Ishikawa (cell line): ENCODE measurements around the gene IFNG.
A peak's percentile ranks its signal among the peaks of the same experiment; 100 is the strongest.

Experiments used
- CEBPB ChIP-seq: IDR thresholded peaks from 2 replicates; pipeline ENCODE4 v1.6.1; 2012
- CREB1 ChIP-seq: IDR thresholded peaks from 2 replicates; pipeline ENCODE4 v1.6.1; 2012; ENCODE audit warnings: low read depth
- EGR1 ChIP-seq: IDR thresholded peaks from 2 replicates; pipeline ENCODE4 v1.6.1; 2012
- EP300 ChIP-seq: IDR thresholded peaks from 2 replicates; pipeline ENCODE4 v1.6.1; 2012; ENCODE audit warnings: borderline replicate concordance
- NFIC ChIP-seq: IDR thresholded peaks from 2 replicates; pipeline ENCODE4 v1.6.1; 2012
- RAD21 ChIP-seq: IDR thresholded peaks from 2 replicates; pipeline ENCODE4 v1.6.1; 2012; ENCODE audit warnings: low read depth
- TAF1 ChIP-seq: IDR thresholded peaks from 2 replicates; pipeline ENCODE4 v1.6.1; 2012; ENCODE audit warnings: low read depth, mild to moderate bottlenecking
- TCF12 ChIP-seq: IDR thresholded peaks from 2 replicates; pipeline ENCODE4 v1.6.1; 2012; ENCODE audit warnings: low read depth
- TEAD4 ChIP-seq: IDR thresholded peaks from 2 replicates; pipeline ENCODE4 v1.6.1; 2012
- USF1 ChIP-seq: IDR thresholded peaks from 2 replicates; pipeline ENCODE4 v1.6.1; 2012
- YY1 ChIP-seq: IDR thresholded peaks from 2 replicates; pipeline ENCODE4 v1.6.1; 2012; ENCODE audit warnings: low read depth
- ZBTB7A ChIP-seq: IDR thresholded peaks from 2 replicates; pipeline ENCODE4 v1.6.1; 2012; ENCODE audit warnings: low read depth
- TF ChIP-seq, protein P1 (sequence below): IDR thresholded peaks from 2 replicates; pipeline ENCODE4 v1.6.1; 2012; ENCODE audit warnings: low read depth, mild to moderate bottlenecking

DNA sequence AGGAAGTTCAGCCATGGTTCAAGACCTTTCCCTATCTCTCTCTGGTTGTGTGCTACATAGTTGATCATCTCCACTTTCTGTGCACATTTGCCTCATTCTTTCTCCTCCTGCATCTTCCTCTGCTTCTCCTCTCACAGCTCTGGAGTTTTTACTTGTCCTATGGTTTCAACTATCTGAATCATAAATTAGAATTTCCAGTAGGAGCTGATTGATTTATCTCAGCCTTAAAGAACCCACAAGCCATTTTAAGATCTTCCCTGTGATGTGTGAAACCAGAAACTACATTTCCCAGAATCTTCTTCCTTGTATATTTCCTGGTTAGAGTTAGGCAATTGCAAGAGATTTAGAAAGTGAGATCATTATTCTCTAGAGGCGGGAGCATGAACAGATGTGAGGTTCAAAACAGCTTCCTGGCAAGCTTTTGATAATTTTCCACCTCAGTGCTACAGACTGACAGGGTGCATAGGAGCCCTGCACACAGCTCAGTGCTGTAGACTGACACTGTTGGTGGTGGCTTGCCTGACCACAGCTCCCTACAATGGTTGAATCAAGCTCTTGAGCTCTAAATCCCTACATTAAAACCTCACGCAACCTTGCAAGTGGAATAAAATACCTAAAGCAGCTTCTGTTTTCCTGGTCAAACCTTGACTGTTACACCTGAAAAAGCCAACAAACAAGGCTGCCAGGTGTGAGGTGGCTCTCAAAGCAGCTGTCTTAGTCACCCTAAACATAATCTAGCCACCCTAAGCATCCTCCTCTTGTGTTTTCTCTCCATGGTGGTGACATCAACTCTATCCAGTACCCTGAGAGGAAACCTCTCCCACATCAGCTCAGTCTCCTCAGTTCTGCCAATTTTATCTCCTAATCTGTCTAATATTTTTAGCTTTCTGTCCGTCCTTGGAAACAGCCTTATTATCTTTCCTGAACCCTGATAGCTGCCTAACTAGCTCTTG is 21.5 kb upstream of the IFNG start:
- TF ChIP-seq, protein P1, sequence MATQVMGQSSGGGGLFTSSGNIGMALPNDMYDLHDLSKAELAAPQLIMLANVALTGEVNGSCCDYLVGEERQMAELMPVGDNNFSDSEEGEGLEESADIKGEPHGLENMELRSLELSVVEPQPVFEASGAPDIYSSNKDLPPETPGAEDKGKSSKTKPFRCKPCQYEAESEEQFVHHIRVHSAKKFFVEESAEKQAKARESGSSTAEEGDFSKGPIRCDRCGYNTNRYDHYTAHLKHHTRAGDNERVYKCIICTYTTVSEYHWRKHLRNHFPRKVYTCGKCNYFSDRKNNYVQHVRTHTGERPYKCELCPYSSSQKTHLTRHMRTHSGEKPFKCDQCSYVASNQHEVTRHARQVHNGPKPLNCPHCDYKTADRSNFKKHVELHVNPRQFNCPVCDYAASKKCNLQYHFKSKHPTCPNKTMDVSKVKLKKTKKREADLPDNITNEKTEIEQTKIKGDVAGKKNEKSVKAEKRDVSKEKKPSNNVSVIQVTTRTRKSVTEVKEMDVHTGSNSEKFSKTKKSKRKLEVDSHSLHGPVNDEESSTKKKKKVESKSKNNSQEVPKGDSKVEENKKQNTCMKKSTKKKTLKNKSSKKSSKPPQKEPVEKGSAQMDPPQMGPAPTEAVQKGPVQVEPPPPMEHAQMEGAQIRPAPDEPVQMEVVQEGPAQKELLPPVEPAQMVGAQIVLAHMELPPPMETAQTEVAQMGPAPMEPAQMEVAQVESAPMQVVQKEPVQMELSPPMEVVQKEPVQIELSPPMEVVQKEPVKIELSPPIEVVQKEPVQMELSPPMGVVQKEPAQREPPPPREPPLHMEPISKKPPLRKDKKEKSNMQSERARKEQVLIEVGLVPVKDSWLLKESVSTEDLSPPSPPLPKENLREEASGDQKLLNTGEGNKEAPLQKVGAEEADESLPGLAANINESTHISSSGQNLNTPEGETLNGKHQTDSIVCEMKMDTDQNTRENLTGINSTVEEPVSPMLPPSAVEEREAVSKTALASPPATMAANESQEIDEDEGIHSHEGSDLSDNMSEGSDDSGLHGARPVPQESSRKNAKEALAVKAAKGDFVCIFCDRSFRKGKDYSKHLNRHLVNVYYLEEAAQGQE = no peak
- TF ChIP-seq TAF1 (no peak), ZBTB7A (no peak), TCF12 (no peak), TEAD4 (no peak), RAD21 (no peak), USF1 (no peak), YY1 (no peak), EP300 (no peak), CREB1 (no peak), CEBPB (peak; percentile 38; the same call in 1 of the 2 replicates), EGR1 (no peak), NFIC (no peak)
